DMS53 (cell line): ENCODE data around the gene KPNA3.
"Not testable (repeated sequence)": the region's sequence is repeated elsewhere in the genome, so short reads cannot be mapped to it uniquely, and the experiment has no call there.

Source experiments
- DNase-seq: peaks from one replicate; lab custom pipeline; 2025; lab: John Stamatoyannopoulos, UW

KPNA3 gene

GRCh38 chr13:49746111-49746510 is 46.4 kb downstream of the KPNA3 start:
- DNase-seq: no peak

GRCh38 chr13:49740870-49741269 is 51.6 kb downstream of the KPNA3 start:
- DNase-seq: no peak

GRCh38 chr13:49739498-49740187 is 52.8 kb downstream of the KPNA3 start:
- DNase-seq: peak; percentile 63

- peak; percentile 32 for DNase-seq
These were observed 59.1 kb downstream of the KPNA3 start for GRCh38 chr13:49733181-49733951.

- DNase-seq: no peak
These were observed 60.7 kb downstream of the KPNA3 start for GRCh38 chr13:49731766-49732165.

GRCh38 chr13:49716615-49717014 is 75.9 kb downstream of the KPNA3 start:
- DNase-seq: no peak

GRCh38 chr13:49714757-49715156 is 77.7 kb downstream of the KPNA3 start:
- no peak for DNase-seq

GRCh38 chr13:49711218-49711863 is 81.1 kb downstream of the KPNA3 start:
- DNase-seq: no peak

- DNase-seq: not testable (repeated sequence)
These were observed 88.2 kb downstream of the KPNA3 start for GRCh38 chr13:49704264-49704663.

- DNase-seq: no peak
These were observed 91.0 kb downstream of the KPNA3 start for GRCh38 chr13:49701491-49701890.

GRCh38 chr13:49697468-49697867 is 95.0 kb downstream of the KPNA3 start:
- no peak for DNase-seq

- no peak for DNase-seq
These were observed 98.0 kb downstream of the KPNA3 start for GRCh38 chr13:49694446-49694845.

GRCh38 chr13:49693877-49694276 is 98.6 kb downstream of the KPNA3 start:
- no peak for DNase-seq

- DNase-seq: no peak
These were observed 99.2 kb downstream of the KPNA3 start for GRCh38 chr13:49693191-49693733.

GRCh38 chr13:49690995-49691784 is 101.3 kb downstream of the KPNA3 start, which contains the start of gene EBPL:
EBPL (minus strand) TSS chr13:49691486; CDS start chr13:49691424, 62 bp downstream.
- DNase-seq: peak; percentile 95

- DNase-seq: peak; percentile 70
These were observed 102.1 kb downstream of the KPNA3 start for GRCh38 chr13:49690133-49690994.

GRCh38 chr13:49683489-49683888 is 109.0 kb downstream of the KPNA3 start:
- no peak for DNase-seq

GRCh38 chr13:49681842-49682435 is 110.5 kb downstream of the KPNA3 start:
- DNase-seq: no peak

GRCh38 chr13:49679246-49679645 is 113.2 kb downstream of the KPNA3 start:
- peak; percentile 5 for DNase-seq

- DNase-seq: no peak
These were observed 114.1 kb downstream of the KPNA3 start for GRCh38 chr13:49678191-49678914.
